ENCODE measurements around the gene FAM98B.
A peak's percentile ranks its signal among the peaks of the same experiment; 100 is the strongest.

Gene FAM98B

GRCh38 chr15:38474155-38474757, 20.3 kb downstream of the FAM98B start:
- peak; percentile 54 for TF ChIP-seq CTCF (IDR thresholded peaks at IDR 0.05; ENCODE audit: low read depth, low read length, missing control alignments)
- DNase-seq (ENCODE audit: extremely low read depth, low read depth), result peak; percentile 50

GRCh38 chr15:38475361-38475760, 21.4 kb downstream of the FAM98B start:
- no peak for TF ChIP-seq CTCF (IDR thresholded peaks at IDR 0.05; ENCODE audit: low read depth, low read length, missing control alignments)
- no peak for DNase-seq (ENCODE audit: extremely low read depth, low read depth)
- H3K4me3 ChIP-seq (replicated peaks; ENCODE audit: low read depth, low read length), result no peak overlapping the region

More at GRCh38 chr15:38474155-38474757, 20.3 kb downstream of the FAM98B start:
- no peak overlapping the region for H3K4me3 ChIP-seq (replicated peaks; ENCODE audit: low read depth, low read length)

- no peak for TF ChIP-seq CTCF (IDR thresholded peaks at IDR 0.05; ENCODE audit: low read depth, low read length, missing control alignments)
- DNase-seq (ENCODE audit: extremely low read depth, low read depth), result no peak
- H3K4me3 ChIP-seq (replicated peaks; ENCODE audit: low read depth, low read length), result no peak overlapping the region
Measured at GRCh38 chr15:38476120-38476519, 22.2 kb downstream of the FAM98B start.

- no peak for TF ChIP-seq CTCF (IDR thresholded peaks at IDR 0.05; ENCODE audit: low read depth, low read length, missing control alignments)
Measured at GRCh38 chr15:38477637-38478036, 23.7 kb downstream of the FAM98B start.

GRCh38 chr15:38479266-38479665, 25.3 kb downstream of the FAM98B start:
- no peak overlapping the region for H3K4me3 ChIP-seq (replicated peaks; ENCODE audit: low read depth, low read length)
- no peak for DNase-seq (ENCODE audit: extremely low read depth, low read depth)
- no peak for TF ChIP-seq CTCF (IDR thresholded peaks at IDR 0.05; ENCODE audit: low read depth, low read length, missing control alignments)

More at GRCh38 chr15:38477637-38478036, 23.7 kb downstream of the FAM98B start:
- DNase-seq (ENCODE audit: extremely low read depth, low read depth), result no peak
- H3K4me3 ChIP-seq (replicated peaks; ENCODE audit: low read depth, low read length), result no peak overlapping the region

- no peak overlapping the region for H3K4me3 ChIP-seq (replicated peaks; ENCODE audit: low read depth, low read length)
- TF ChIP-seq CTCF (IDR thresholded peaks at IDR 0.05; ENCODE audit: low read depth, low read length, missing control alignments), result no peak
- DNase-seq (ENCODE audit: extremely low read depth, low read depth), result no peak
Measured at GRCh38 chr15:38479756-38480155, 25.8 kb downstream of the FAM98B start.

- DNase-seq (ENCODE audit: extremely low read depth, low read depth), result no peak
- H3K4me3 ChIP-seq (replicated peaks; ENCODE audit: low read depth, low read length), result no peak overlapping the region
- TF ChIP-seq CTCF (IDR thresholded peaks at IDR 0.05; ENCODE audit: low read depth, low read length, missing control alignments), result no peak
Measured at GRCh38 chr15:38481113-38481512, 27.2 kb downstream of the FAM98B start.
